Neural crest cell (in vitro differentiated cells): ENCODE measurements around the gene SHE. TPM values are rescaled to one million over a fixed set of nuclear protein-coding genes. Genes with fewer than 3 reads are reported as not detected.

Experiments
- DNase-seq: peaks from one replicate; pipeline ENCODE4 v3.0.0; 2021; ENCODE audit warnings: low read depth, mixed read lengths, low spot score
- H3K27ac Mint-ChIP-seq: one replicate; pipeline ENCODE4 v1.8.0; 2021; ENCODE audit warnings: mild to moderate bottlenecking, mixed read lengths; ENCODE audit not compliant: unreplicated experiment
- H3K27me3 Mint-ChIP-seq: 2 replicates; pipeline ENCODE4 v1.8.0; 2021; ENCODE audit warnings: low read depth, mild to moderate bottlenecking, mixed read lengths
- H3K36me3 Mint-ChIP-seq: 2 replicates; pipeline ENCODE4 v1.8.0; 2021; ENCODE audit warnings: low read depth, mild to moderate bottlenecking, mixed read lengths
- H3K4me1 Mint-ChIP-seq: 2 replicates; pipeline ENCODE4 v1.8.0; 2021; ENCODE audit warnings: mixed read lengths
- H3K4me3 Mint-ChIP-seq: one replicate; pipeline ENCODE4 v1.8.0; 2021; ENCODE audit warnings: mild to moderate bottlenecking, mixed read lengths
- H3K9me3 Mint-ChIP-seq: 2 replicates; pipeline ENCODE4 v1.8.0; 2021; ENCODE audit warnings: mixed read lengths
- total RNA-seq: library from RNA; stranded (reverse); gene quantifications from 2 replicates; pipeline ENCODE4 v1.2.1, GENCODE V29; 2021
- TF ChIP-seq, protein P1 (sequence below): fragments of 200-600 bp; sonication (generic); conservative IDR thresholded peaks from 2 replicates; pipeline ENCODE4 v1.5.0; 2021; ENCODE audit warnings: antibody characterized with exemption, mild to moderate bottlenecking

Gene SHE
- total RNA-seq, 1 donor from 2014 or later = 0.19 TPM

GRCh38 chr1:154521695-154522094, 19.5 kb upstream of the SHE start:
- Mint-ChIP-seq H3K9me3 (no peaks in the 10 kb centered on the region), H3K27ac (no peak overlapping the region), H3K27me3 (peaks cover 4% of the 10 kb centered on the region), H3K4me1 (no peaks in the 10 kb centered on the region), H3K36me3 (no peaks in the 10 kb centered on the region), H3K4me3 (no peak overlapping the region)
- no peak for DNase-seq
- TF ChIP-seq, protein P1, sequence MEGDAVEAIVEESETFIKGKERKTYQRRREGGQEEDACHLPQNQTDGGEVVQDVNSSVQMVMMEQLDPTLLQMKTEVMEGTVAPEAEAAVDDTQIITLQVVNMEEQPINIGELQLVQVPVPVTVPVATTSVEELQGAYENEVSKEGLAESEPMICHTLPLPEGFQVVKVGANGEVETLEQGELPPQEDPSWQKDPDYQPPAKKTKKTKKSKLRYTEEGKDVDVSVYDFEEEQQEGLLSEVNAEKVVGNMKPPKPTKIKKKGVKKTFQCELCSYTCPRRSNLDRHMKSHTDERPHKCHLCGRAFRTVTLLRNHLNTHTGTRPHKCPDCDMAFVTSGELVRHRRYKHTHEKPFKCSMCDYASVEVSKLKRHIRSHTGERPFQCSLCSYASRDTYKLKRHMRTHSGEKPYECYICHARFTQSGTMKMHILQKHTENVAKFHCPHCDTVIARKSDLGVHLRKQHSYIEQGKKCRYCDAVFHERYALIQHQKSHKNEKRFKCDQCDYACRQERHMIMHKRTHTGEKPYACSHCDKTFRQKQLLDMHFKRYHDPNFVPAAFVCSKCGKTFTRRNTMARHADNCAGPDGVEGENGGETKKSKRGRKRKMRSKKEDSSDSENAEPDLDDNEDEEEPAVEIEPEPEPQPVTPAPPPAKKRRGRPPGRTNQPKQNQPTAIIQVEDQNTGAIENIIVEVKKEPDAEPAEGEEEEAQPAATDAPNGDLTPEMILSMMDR = no peak

GRCh38 chr1:154520333-154520732, 18.1 kb upstream of the SHE start:
- no peak overlapping the region for H3K4me3 Mint-ChIP-seq

DNA sequence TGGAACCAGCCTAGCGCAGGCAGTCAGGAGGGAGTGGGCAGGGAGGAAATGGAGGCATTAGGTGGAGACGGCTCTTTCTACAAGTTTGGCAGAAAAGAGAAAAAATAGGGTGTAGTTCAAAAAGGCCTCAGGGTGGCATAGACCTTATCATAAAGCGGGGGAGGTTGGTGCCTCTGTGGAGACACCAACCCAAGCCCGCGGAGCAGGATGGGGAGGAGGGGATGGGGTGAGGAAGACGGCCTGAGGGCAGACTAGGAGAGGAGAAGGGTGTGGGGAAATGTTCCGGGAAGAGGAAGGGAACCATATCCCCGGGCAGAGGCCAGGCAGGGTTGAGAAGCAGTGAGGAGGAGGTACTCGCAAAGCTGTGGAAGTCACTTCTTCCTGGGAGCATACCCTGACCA, 17.4 kb upstream of the SHE start:
- H3K27ac Mint-ChIP-seq = no peak overlapping the region
- H3K4me3 Mint-ChIP-seq = no peak overlapping the region
- H3K9me3 Mint-ChIP-seq = no peaks in the 10 kb centered on the region
- DNase-seq = no peak
- peaks cover 9% of the 10 kb centered on the region for H3K27me3 Mint-ChIP-seq
- H3K4me1 Mint-ChIP-seq = no peaks in the 10 kb centered on the region
- TF ChIP-seq, protein P1 = no peak
- no peaks in the 10 kb centered on the region for H3K36me3 Mint-ChIP-seq

More at GRCh38 chr1:154520333-154520732, 18.1 kb upstream of the SHE start:
- H3K4me1 Mint-ChIP-seq = no peaks in the 10 kb centered on the region
- no peak overlapping the region for H3K27ac Mint-ChIP-seq
- DNase-seq = no peak
- H3K27me3 Mint-ChIP-seq = peaks cover 9% of the 10 kb centered on the region
- no peaks in the 10 kb centered on the region for H3K36me3 Mint-ChIP-seq
- H3K9me3 Mint-ChIP-seq = no peaks in the 10 kb centered on the region
- TF ChIP-seq, protein P1 = no peak

GRCh38 chr1:154517661-154518060, 15.4 kb upstream of the SHE start:
- peaks cover 4% of the 10 kb centered on the region for H3K4me1 Mint-ChIP-seq
- no peak for DNase-seq
- H3K36me3 Mint-ChIP-seq = no peaks in the 10 kb centered on the region
- no peaks in the 10 kb centered on the region for H3K9me3 Mint-ChIP-seq
- TF ChIP-seq, protein P1 = no peak
- no peak overlapping the region for H3K27ac Mint-ChIP-seq
- peaks cover 9% of the 10 kb centered on the region for H3K27me3 Mint-ChIP-seq
- H3K4me3 Mint-ChIP-seq = no peak overlapping the region

- Mint-ChIP-seq H3K9me3 (no peaks in the 10 kb centered on the region), H3K27me3 (peaks cover 17% of the 10 kb centered on the region), H3K27ac (peak overlapping the region; percentile 38), H3K36me3 (no peaks in the 10 kb centered on the region), H3K4me1 (peaks cover 4% of the 10 kb centered on the region), H3K4me3 (no peak overlapping the region)
- DNase-seq = no peak
- TF ChIP-seq, protein P1 = no peak
Observed at GRCh38 chr1:154514066-154514553, 11.9 kb upstream of the SHE start.

DNA sequence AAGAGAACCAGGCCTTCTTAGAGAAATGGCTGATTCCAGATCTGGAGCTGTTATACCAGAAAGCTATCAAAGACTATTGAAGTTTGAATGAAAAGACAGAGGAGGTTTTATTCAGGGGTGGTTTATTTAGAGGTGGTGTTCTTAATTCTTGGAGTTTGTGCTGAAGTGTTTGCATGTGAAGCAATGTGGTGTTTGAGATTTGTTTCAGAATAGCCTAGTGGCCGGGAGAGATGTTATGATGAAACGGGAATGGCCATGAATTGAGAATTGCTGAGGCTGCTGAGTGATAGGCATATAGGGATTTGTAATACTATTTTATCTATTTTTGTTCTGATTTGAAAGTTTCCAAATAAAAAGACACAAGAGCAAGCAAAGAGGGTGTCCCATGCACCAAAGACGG, 10.5 kb upstream of the SHE start:
- Mint-ChIP-seq H3K4me3 (no peak overlapping the region), H3K27ac (no peak overlapping the region), H3K36me3 (no peaks in the 10 kb centered on the region), H3K27me3 (peaks cover 27% of the 10 kb centered on the region), H3K4me1 (peaks cover 4% of the 10 kb centered on the region), H3K9me3 (no peaks in the 10 kb centered on the region)
- TF ChIP-seq, protein P1 = no peak
- no peak for DNase-seq
